ENCODE data around the gene WWTR1. TPM values are rescaled to one million over a fixed set of nuclear protein-coding genes. Genes with fewer than 3 reads are reported as not detected.

WWTR1 gene
- total RNA-seq, 1 experiment from 2014 or later, result 14.1 TPM

DNA sequence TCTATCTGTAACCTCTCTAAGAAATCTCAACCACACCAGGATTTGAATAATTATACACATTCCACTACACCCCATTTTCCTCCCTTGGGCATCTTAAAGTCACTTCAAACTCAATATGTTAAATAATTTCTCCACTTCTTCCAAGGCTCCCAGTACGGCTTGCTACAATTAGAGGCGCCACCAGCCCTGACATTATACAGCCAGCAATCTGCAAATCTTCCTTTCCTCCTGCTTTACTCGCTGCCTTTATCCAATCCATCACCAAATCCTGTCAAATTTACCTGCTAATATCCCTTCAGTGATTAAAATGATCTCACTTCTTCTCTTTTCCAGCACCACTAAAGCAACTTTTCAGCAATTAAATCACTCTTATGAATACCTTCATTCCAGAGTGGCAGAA lies 13.9 kb downstream of the WWTR1 start:
- Histone ChIP-seq H3K36me3 (replicated peaks; ENCODE audit: control insufficient read depth, insufficient read depth, low read length) (peaks cover 4% of the 10 kb centered on the region), H3K4me3 (ENCODE audit: insufficient read depth, low read depth, low read length) (no peak overlapping the region), H3K27me3 (ENCODE audit: control insufficient read depth, insufficient read depth, low read length) (no peaks in the 10 kb centered on the region)
- DNase-seq, result no peak

DNA sequence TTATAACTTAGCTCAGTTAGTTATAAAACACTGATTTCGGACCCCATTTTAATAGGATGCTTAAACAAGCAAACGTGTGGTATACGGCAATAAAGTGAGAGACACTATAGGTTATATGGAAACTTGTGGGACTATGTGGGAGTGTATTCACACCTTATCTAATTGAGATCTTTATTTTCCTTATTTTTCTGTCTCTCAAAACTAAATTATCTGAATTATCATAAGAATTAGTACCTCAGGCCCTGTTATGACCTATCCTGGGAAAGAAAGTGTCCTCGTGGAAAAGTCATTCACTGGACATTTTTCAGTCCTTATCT lies 14.4 kb downstream of the WWTR1 start:
- DNase-seq, result no peak
- H3K27me3 ChIP-seq (ENCODE audit: control insufficient read depth, insufficient read depth, low read length), result no peaks in the 10 kb centered on the region
- H3K4me3 ChIP-seq (ENCODE audit: insufficient read depth, low read depth, low read length), result no peak overlapping the region
- peaks cover 1% of the 10 kb centered on the region; the same call in 1 of the 2 replicates for H3K36me3 ChIP-seq (replicated peaks; ENCODE audit: control insufficient read depth, insufficient read depth, low read length)

DNA sequence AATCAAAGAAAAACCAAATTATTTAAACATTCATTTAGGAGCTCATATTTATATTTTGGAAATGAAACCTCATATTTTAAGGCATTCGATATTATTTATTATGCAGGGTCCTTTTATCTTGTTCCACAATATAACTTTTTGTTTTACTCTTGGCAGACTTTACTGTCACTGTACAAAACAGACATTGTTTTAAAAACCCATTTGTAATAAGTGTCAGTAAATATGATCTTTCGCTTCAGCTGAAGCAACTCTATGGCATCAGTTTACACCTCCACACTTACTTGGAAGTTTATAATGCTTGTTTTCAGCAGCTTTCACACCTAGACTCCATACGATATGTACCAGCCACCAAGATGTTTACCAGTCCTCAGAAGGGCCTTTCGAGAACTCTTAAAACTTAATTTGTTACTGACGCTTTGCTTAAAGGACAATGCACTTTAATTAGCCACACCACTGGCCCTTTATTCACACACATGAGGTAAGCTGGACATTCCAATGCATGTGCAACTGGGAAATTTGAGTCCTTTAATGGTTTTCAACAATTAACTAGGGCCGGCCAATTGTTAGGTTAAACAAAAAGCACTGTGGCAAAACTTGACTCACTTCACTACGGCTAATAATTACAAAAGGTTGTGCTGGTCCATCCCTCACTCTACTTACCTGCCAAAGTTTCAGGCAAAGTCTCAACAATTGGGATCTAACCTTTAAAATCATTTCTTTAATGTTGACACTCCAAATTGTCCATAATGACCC lies 16.7 kb downstream of the WWTR1 start:
- DNase-seq, result no peak
- no peak overlapping the region for H3K4me3 ChIP-seq (ENCODE audit: insufficient read depth, low read depth, low read length)
- H3K36me3 ChIP-seq (replicated peaks; ENCODE audit: control insufficient read depth, insufficient read depth, low read length), result no peaks in the 10 kb centered on the region
- no peaks in the 10 kb centered on the region for H3K27me3 ChIP-seq (ENCODE audit: control insufficient read depth, insufficient read depth, low read length)

DNA sequence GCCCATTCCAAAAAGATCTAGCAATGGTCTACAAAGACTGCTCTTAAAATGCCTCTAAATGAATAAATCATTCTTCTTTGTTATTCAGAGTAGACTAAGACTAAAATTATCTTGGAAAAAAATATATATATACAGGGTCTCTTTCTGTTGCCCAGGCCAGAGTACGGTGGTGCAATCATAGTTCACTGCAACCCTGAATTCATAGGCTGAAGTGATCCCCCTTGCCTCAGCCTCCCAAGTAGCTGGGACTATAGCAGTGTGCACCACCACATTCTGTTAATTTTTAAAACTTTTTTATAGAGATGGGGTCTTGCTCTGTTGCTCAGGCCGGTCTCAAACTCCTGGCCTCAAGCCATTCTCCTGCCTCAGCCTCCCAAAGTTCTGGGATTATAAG lies 18.7 kb downstream of the WWTR1 start:
- no peaks in the 10 kb centered on the region for H3K27me3 ChIP-seq (ENCODE audit: control insufficient read depth, insufficient read depth, low read length)
- H3K4me3 ChIP-seq (ENCODE audit: insufficient read depth, low read depth, low read length), result no peak overlapping the region
- no peak for DNase-seq
- no peaks in the 10 kb centered on the region; the same call in 1 of the 2 replicates for H3K36me3 ChIP-seq (replicated peaks; ENCODE audit: control insufficient read depth, insufficient read depth, low read length)

DNA sequence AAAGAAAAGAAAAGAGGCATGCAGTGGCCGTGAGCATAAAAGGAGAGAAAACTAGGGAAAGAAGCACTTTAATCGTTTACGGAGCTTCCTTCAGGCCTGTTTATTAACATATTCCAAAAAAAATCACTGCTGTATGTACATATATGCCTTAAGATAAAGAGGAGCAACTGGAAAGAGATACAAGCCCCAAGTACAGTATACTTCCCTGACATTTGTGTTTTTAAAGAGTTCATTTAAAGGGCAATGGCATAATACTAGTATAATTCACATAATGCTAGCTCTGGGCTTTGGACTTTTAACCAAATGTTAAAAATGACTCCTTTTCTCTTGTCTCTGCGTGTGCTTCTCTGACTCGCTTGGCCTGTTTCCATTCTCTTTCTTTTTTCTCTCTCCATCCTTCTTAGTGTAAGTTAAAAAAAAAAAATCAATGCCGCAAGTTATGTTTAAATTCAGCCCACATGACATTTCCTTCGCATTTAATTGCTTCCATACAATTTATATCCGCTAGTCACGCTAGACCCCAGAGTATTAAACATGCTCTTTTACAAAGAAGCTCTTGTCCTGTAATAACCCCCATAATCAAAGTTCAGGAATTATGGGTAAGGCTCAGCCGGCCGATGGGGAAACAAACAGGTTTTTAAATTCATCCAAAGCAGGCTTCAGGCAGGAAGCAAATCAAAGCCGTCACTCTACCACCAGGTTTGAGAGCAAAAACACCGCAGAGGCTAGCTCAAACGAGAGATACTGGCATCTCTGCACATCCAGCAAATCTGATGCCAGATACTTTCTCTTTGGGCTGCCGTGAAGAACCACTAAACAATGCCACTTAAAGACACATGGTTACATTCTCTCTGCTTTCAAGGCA lies 19.4 kb downstream of the WWTR1 start:
- Histone ChIP-seq H3K27me3 (ENCODE audit: control insufficient read depth, insufficient read depth, low read length) (no peaks in the 10 kb centered on the region), H3K4me3 (ENCODE audit: insufficient read depth, low read depth, low read length) (no peak overlapping the region), H3K36me3 (replicated peaks; ENCODE audit: control insufficient read depth, insufficient read depth, low read length) (no peaks in the 10 kb centered on the region; the same call in 1 of the 2 replicates)
- no peak for DNase-seq

DNA sequence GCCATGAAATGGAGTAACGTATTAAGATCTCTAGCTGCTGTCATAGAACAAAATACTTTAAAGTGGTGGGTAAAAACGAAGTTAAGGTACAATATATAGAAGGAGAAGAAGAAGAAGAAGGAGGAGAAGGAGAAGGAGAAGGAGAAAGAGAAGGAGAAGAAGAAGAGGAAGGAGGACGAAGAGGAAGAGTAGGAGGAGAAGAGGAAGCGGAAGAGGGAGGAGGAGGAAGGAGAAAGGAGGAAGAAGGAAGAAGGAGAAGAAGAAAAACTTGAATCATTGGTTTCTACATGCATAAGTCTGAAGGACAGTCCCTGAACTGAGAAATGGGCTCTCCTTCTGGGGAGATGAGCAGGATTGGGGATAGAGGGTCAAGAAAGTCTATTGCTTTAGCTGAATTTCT lies 22.4 kb downstream of the WWTR1 start:
- Histone ChIP-seq H3K36me3 (replicated peaks; ENCODE audit: control insufficient read depth, insufficient read depth, low read length) (no peaks in the 10 kb centered on the region; the same call in 1 of the 2 replicates), H3K27me3 (ENCODE audit: control insufficient read depth, insufficient read depth, low read length) (no peaks in the 10 kb centered on the region), H3K4me3 (ENCODE audit: insufficient read depth, low read depth, low read length) (no peak overlapping the region)
- no peak for DNase-seq

DNA sequence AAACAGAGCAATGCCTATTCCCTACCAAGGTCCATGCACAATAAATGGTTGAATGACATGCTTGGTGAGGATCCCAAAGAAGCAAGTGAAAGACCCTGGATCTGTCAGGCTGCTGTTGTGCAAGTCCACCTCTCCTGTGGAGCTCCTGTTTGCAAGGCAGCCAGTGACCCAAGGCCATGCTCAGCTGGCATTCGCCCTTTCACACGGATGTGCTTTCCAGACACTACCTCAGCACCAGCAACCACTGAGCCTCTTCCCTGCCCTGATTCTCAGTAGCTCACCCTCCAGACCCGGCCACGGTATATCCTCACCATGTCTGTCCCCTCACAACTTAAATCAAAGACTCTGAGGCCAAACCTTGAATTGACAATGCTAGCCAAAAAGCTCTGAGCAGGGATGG lies 23.3 kb downstream of the WWTR1 start:
- Histone ChIP-seq H3K36me3 (replicated peaks; ENCODE audit: control insufficient read depth, insufficient read depth, low read length) (no peaks in the 10 kb centered on the region; the same call in 1 of the 2 replicates), H3K27me3 (ENCODE audit: control insufficient read depth, insufficient read depth, low read length) (no peaks in the 10 kb centered on the region), H3K4me3 (ENCODE audit: insufficient read depth, low read depth, low read length) (no peak overlapping the region)
- no peak for DNase-seq

DNA sequence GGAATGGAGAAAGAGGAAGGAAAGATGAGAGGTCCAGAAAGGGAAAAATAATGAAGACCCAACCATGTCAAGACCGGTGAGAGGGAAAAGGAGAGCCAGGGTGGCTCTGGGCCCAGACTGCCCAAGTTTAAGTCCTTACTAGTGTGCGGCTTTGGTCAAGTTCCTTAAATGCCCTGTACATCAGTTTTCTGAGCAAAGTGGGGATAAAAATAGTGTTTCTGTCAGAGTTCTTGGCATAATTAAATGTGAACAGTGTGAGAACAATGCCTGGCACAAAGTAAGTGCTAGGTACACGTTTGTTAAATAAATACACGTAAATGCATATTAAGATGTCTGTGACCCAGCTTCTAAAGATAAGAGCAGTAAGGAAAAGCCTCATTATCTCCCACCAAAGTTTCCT lies 23.8 kb downstream of the WWTR1 start:
- DNase-seq, result no peak
- H3K36me3 ChIP-seq (replicated peaks; ENCODE audit: control insufficient read depth, insufficient read depth, low read length), result no peaks in the 10 kb centered on the region; the same call in 1 of the 2 replicates
- H3K4me3 ChIP-seq (ENCODE audit: insufficient read depth, low read depth, low read length), result no peak overlapping the region
- no peaks in the 10 kb centered on the region for H3K27me3 ChIP-seq (ENCODE audit: control insufficient read depth, insufficient read depth, low read length)

DNA sequence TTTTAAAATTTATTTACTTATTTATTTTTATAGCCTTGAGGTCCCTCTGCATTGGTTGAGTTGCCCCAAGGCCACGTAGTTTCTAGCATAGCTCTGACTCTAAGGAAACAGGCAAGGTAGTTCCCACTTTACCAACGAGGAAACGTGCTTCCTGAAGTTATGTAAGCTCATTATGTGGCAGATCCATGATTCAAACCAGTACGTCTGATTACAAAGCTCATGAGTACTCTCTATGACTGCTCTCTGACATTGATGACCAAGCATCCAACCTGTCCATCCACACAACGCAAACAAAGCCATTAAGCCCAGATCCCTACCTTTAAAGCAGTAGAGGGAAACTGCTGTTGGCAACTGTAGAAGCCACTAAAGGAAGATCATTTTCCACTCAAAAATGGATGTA lies 25.6 kb downstream of the WWTR1 start:
- no peaks in the 10 kb centered on the region; the same call in 1 of the 2 replicates for H3K36me3 ChIP-seq (replicated peaks; ENCODE audit: control insufficient read depth, insufficient read depth, low read length)
- H3K27me3 ChIP-seq (ENCODE audit: control insufficient read depth, insufficient read depth, low read length), result no peaks in the 10 kb centered on the region
- DNase-seq, result no peak
- H3K4me3 ChIP-seq (ENCODE audit: insufficient read depth, low read depth, low read length), result no peak overlapping the region

DNA sequence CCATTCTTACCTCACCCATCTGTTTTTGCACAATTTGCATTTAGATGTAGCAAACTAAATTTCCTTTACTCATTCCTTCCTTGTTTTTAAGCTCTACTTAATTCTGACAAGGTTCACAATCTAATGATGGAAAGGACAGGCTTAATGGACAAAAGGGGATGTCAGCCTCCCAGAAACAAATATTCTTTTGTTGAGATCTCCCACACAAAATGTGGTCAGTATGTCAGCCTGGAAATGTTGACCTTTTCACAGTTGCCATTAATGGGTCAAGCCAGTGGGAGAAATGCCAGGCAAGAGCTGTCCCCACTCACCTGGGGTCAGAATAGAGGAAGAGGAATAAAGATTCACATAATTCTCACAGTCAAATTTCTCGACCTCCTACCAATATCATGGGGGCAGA lies 27.0 kb downstream of the WWTR1 start:
- no peak for DNase-seq
- Histone ChIP-seq H3K4me3 (ENCODE audit: insufficient read depth, low read depth, low read length) (no peak overlapping the region), H3K27me3 (ENCODE audit: control insufficient read depth, insufficient read depth, low read length) (no peaks in the 10 kb centered on the region), H3K36me3 (replicated peaks; ENCODE audit: control insufficient read depth, insufficient read depth, low read length) (no peaks in the 10 kb centered on the region)

DNA sequence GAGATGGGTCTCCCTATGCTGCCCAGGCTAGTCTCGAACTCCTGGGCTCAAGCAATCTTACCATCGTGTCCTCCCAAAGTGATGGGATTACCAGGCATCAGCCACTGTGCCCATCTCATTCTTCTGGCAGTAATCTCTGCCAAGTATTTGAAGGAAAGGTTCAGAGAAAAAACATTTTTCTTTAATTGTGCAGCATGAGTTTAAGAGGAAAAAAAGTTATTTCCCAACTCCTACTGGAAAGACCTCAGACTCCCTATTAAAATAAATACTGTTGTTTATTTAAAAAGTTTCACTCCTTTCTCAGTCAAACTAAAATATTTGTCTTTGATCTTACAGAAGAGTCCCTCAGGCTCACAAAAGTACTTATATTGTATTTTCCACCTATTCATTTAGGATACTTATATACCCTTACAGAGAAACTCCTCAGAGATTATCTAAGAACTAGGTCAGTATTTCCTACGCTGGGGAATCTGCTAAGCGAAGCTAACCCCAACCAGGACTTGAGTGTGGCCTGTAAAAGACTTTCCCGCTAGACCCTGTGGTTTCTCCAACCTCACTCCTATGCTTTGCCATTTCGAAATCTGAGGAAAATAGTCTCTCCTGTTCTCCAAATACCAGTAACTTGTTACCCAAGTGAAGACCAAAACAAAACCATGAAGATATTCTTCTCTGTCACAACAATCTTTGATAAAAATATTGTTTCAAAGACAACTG lies 28.7 kb downstream of the WWTR1 start:
- Histone ChIP-seq H3K36me3 (replicated peaks; ENCODE audit: control insufficient read depth, insufficient read depth, low read length) (no peaks in the 10 kb centered on the region), H3K27me3 (ENCODE audit: control insufficient read depth, insufficient read depth, low read length) (no peaks in the 10 kb centered on the region), H3K4me3 (ENCODE audit: insufficient read depth, low read depth, low read length) (no peak overlapping the region)
- DNase-seq, result no peak

DNA sequence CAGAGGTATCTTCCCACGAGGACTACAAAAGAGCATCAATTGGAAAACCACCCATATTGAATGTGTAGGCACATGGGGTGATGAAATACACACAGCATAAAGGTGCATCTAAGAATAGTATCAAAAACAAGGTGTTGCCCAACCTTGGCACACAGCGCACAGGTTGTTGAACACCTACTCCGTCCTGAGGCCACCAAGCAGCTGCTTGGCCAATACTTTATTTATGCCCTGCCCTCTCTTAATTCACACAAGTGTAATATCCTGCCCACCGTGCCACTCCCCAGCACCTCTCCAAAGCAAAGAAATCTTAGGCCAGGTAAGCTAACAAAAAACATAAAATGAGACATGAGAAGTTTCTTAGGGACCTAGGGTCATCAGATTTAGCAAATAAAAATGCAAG lies 31.2 kb downstream of the WWTR1 start:
- no peaks in the 10 kb centered on the region for H3K36me3 ChIP-seq (replicated peaks; ENCODE audit: control insufficient read depth, insufficient read depth, low read length)
- DNase-seq, result no peak
- no peaks in the 10 kb centered on the region for H3K27me3 ChIP-seq (ENCODE audit: control insufficient read depth, insufficient read depth, low read length)
- H3K4me3 ChIP-seq (ENCODE audit: insufficient read depth, low read depth, low read length), result no peak overlapping the region

DNA sequence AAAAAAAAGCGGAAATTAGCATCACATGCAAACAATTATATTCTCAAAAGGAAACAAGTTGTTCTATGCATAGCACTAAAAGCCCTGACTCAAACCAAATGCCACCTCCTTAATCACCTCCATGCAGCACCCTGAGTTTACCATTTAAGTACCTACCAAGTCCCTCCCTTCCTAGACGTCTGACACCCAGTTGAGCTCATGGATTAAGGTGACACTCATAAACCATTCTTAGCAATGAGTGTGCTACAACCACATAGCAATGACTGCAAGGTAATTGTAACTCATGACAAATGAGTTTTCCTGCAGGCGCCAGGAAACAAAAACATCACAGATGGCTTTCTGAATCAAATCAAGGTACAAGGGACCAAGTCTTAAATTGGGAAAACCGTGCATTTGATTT lies 32.0 kb downstream of the WWTR1 start:
- no peak for DNase-seq
- Histone ChIP-seq H3K36me3 (replicated peaks; ENCODE audit: control insufficient read depth, insufficient read depth, low read length) (no peaks in the 10 kb centered on the region), H3K27me3 (ENCODE audit: control insufficient read depth, insufficient read depth, low read length) (no peaks in the 10 kb centered on the region), H3K4me3 (ENCODE audit: insufficient read depth, low read depth, low read length) (no peak overlapping the region)

DNA sequence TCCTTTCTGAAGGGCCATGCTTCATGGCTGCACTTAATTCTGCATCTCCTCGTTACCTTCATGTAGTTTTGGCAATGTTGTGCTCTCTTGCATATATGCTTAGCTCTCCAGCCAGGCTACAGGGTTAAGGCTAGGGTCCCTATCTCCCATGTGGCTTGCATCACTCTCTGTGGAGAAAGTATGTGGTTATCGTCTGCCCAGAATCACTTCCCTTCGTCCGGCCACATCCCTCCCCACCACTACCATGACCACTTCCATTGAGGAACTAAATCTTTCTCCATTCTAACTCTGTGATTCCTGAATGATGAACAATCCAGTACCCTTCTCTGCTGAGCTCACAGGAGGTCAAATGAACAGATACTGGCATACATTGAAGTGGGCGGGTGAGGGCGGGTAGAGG lies 34.0 kb downstream of the WWTR1 start:
- Histone ChIP-seq H3K27me3 (ENCODE audit: control insufficient read depth, insufficient read depth, low read length) (no peaks in the 10 kb centered on the region), H3K36me3 (replicated peaks; ENCODE audit: control insufficient read depth, insufficient read depth, low read length) (no peaks in the 10 kb centered on the region), H3K4me3 (ENCODE audit: insufficient read depth, low read depth, low read length) (no peak overlapping the region)
- DNase-seq, result no peak
